ENCODE results near the gene GLG1. TPM values are rescaled to one million over a fixed set of nuclear protein-coding genes. Genes with fewer than 3 reads are reported as not detected.
"Not testable (repeated sequence)": the region's sequence is repeated elsewhere in the genome, so short reads cannot be mapped to it uniquely, and the experiment has no call there.

The GLG1 gene
- total and polyA plus RNA-seq, 2 donors (not counting 3 experiments of a cell fraction or from before 2014, with no cell fraction given): 86.3 to 165 TPM

DNA sequence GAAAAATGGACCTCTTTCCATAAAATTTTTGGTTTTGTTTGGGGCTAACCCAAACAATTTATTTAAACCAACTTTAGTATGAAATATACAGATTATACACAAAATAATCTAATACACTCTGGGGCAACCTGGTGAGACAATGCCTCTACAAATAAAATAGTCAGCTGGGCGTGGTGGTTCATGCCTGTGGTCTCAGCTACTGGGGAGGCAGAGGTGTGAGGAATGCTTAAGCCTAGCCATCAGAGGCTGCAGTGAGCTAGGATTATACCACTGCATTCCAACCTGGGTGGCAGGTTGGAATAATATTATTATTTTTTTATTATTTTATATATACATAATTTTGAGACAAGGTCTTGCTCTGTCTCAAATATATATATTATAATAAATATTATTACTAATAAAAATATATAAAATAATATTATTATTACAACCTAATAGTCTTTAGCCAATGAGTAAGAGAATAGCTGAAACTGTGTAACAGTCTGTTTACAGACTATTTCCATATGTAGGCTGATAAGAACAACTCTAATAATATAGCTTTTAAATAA, 50.5 kb downstream of the GLG1 start:
- ChIA-PET POLR2A (interaction anchor here (1.2 kb wide), 1 partner anchor 13 kb away, joined by 3 read pairs; no protein-coding TSS in a partner anchor), CTCF (interaction anchor here (1.3 to 1.8 kb wide), 3 partner anchors 10 to 27 kb away, joined by 3 to 5 read pairs (median 4); no protein-coding TSS in a partner anchor)
- intact Hi-C loops (cut with micrococcal nuclease): no loop called here
- Histone ChIP-seq H3K27ac (ENCODE audit: insufficient read depth, low read depth, low read length) (no peak overlapping the region), H3K9ac (replicated peaks; ENCODE audit: extremely low read depth, insufficient read depth, low read length) (no peak overlapping the region), H2AFZ (ENCODE audit: low read depth, low read length) (no peak overlapping the region), H3K36me3 (ENCODE audit: control insufficient read depth in 2 of 2, extremely low read depth in 1 of 2, insufficient read depth in 2 of 2, low read length in 2 of 2) (no peaks in the 10 kb centered on the region), H3K79me2 (ENCODE audit: control insufficient read depth, insufficient read depth, low read length) (peaks cover 25% of the 10 kb centered on the region), H3K9me1 (replicated peaks; ENCODE audit: control insufficient read depth, extremely low read depth, insufficient read depth, low read length) (no peaks in the 10 kb centered on the region), H3K4me1 (ENCODE audit: control insufficient read depth, extremely low read depth, insufficient read depth, low read length) (peaks cover under 1% of the 10 kb centered on the region), H4K20me1 (replicated peaks; ENCODE audit: control insufficient read depth, extremely low read depth, insufficient read depth, low read length) (no peaks in the 10 kb centered on the region), H3K4me3 (replicated peaks in 1 of 3; ENCODE audit: insufficient read depth in 1 of 3, low read depth in 1 of 3, low read length in 3 of 3) (no peak overlapping the region), H3K27me3 (ENCODE audit: control insufficient read depth in 2 of 2, insufficient read depth in 2 of 2, low read length in 2 of 2) (no peaks in the 10 kb centered on the region), H3K9me3 (replicated peaks; ENCODE audit: control insufficient read depth, insufficient read depth, low read length) (no peaks in the 10 kb centered on the region), H3K4me2 (ENCODE audit: insufficient read depth, low read length) (no peak overlapping the region)
- DNase-seq (ENCODE audit: low read depth, low spot score) (no peak), FAIRE-seq (no peak)
- TF ChIP-seq MYC (IDR thresholded peaks at IDR 0.05; ENCODE audit: low read depth, low read length) (no peak), GATA2 (IDR thresholded peaks at IDR 0.05; ENCODE audit: insufficient read depth, insufficient read length, low read depth, low read length) (no peak), EZH2 (IDR thresholded peaks at IDR 0.05; ENCODE audit: borderline replicate concordance, low read depth, low read length, severe bottlenecking) (no peak), POLR2A (IDR thresholded peaks at IDR 0.05; ENCODE audit: low read depth, low read length) (no peak), POLR2AphosphoS5 (IDR thresholded peaks at IDR 0.05; ENCODE audit: insufficient read depth, low read depth, low read length) (no peak), JUN (IDR thresholded peaks at IDR 0.05; ENCODE audit: borderline replicate concordance, insufficient read depth, insufficient read length, low read depth) (no peak), FOS (IDR thresholded peaks at IDR 0.05; ENCODE audit: borderline replicate concordance, insufficient read depth, low read length) (no peak)
- TF ChIP-seq, protein P1, sequence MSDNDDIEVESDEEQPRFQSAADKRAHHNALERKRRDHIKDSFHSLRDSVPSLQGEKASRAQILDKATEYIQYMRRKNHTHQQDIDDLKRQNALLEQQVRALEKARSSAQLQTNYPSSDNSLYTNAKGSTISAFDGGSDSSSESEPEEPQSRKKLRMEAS (IDR thresholded peaks at IDR 0.05; ENCODE audit: insufficient read depth, insufficient read length): no peak
- TF ChIP-seq, protein P2, sequence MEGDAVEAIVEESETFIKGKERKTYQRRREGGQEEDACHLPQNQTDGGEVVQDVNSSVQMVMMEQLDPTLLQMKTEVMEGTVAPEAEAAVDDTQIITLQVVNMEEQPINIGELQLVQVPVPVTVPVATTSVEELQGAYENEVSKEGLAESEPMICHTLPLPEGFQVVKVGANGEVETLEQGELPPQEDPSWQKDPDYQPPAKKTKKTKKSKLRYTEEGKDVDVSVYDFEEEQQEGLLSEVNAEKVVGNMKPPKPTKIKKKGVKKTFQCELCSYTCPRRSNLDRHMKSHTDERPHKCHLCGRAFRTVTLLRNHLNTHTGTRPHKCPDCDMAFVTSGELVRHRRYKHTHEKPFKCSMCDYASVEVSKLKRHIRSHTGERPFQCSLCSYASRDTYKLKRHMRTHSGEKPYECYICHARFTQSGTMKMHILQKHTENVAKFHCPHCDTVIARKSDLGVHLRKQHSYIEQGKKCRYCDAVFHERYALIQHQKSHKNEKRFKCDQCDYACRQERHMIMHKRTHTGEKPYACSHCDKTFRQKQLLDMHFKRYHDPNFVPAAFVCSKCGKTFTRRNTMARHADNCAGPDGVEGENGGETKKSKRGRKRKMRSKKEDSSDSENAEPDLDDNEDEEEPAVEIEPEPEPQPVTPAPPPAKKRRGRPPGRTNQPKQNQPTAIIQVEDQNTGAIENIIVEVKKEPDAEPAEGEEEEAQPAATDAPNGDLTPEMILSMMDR (IDR thresholded peaks at IDR 0.05; ENCODE audit: extremely low read depth in 1 of 2, insufficient read depth in 1 of 2, low read depth in 1 of 2, low read length in 2 of 2): no peak
- no TSS peak for BruUV-seq (replicated peaks)
- dilution Hi-C loops (cut with MboI; ENCODE audit: extremely low pct_ligation_motif_present, low sequenced_read_pairs): no loop called here

- BruUV-seq (replicated peaks); DNase-seq (ENCODE audit: low read depth, low spot score); H3K9me3 ChIP-seq (replicated peaks; ENCODE audit: control insufficient read depth, insufficient read depth, low read length); H3K4me1 ChIP-seq (ENCODE audit: control insufficient read depth, extremely low read depth, insufficient read depth, low read length); dilution Hi-C loops (cut with MboI; ENCODE audit: extremely low pct_ligation_motif_present, low sequenced_read_pairs); H2AFZ ChIP-seq (ENCODE audit: low read depth, low read length); H3K9me1 ChIP-seq (replicated peaks; ENCODE audit: control insufficient read depth, extremely low read depth, insufficient read depth, low read length); POLR2A ChIA-PET; CTCF ChIA-PET; H3K4me3 ChIP-seq (replicated peaks in 1 of 3; ENCODE audit: insufficient read depth in 1 of 3, low read depth in 1 of 3, low read length in 3 of 3); H3K4me2 ChIP-seq (ENCODE audit: insufficient read depth, low read length); H3K36me3 ChIP-seq (ENCODE audit: control insufficient read depth in 2 of 2, extremely low read depth in 1 of 2, insufficient read depth in 2 of 2, low read length in 2 of 2); H3K27ac ChIP-seq (ENCODE audit: insufficient read depth, low read depth, low read length); H3K27me3 ChIP-seq (ENCODE audit: control insufficient read depth in 2 of 2, insufficient read depth in 2 of 2, low read length in 2 of 2); H4K20me1 ChIP-seq (replicated peaks; ENCODE audit: control insufficient read depth, extremely low read depth, insufficient read depth, low read length); FAIRE-seq; H3K9ac ChIP-seq (replicated peaks; ENCODE audit: extremely low read depth, insufficient read depth, low read length); intact Hi-C loops (cut with micrococcal nuclease): not testable (repeated sequence)
- H3K79me2 ChIP-seq (ENCODE audit: control insufficient read depth, insufficient read depth, low read length): peaks cover 10% of the 10 kb centered on the region
These were observed 54.6 kb downstream of the GLG1 start for GRCh38 chr16:74552357-74552756.

Measured in endothelial cell of umbilical vein (primary cell).